Chondrocyte (in vitro differentiated cells): ENCODE results near the gene HINT3. TPM values are rescaled to one million over a fixed set of nuclear protein-coding genes. Genes with fewer than 3 reads are reported as not detected.

ENCODE experiments used
- DNase-seq: peaks from one replicate; pipeline ENCODE4 v3.0.0; 2021; ENCODE audit warnings: mixed read lengths, low spot score
- H3K27ac Mint-ChIP-seq: one replicate; pipeline ENCODE4 v1.8.0; 2021; ENCODE audit warnings: mild to moderate bottlenecking, moderate library complexity, mixed read lengths; ENCODE audit not compliant: unreplicated experiment
- H3K27me3 Mint-ChIP-seq: 2 replicates; pipeline ENCODE4 v1.8.0; 2021; ENCODE audit warnings: low read depth, mixed read lengths
- H3K36me3 Mint-ChIP-seq: 2 replicates; pipeline ENCODE4 v1.8.0; 2021; ENCODE audit warnings: low read depth, mixed read lengths
- H3K4me1 Mint-ChIP-seq: 2 replicates; pipeline ENCODE4 v1.8.0; 2021; ENCODE audit warnings: low read depth, mild to moderate bottlenecking, mixed read lengths
- H3K4me3 Mint-ChIP-seq: one replicate; pipeline ENCODE4 v1.8.0; 2021; ENCODE audit warnings: mild to moderate bottlenecking, moderate library complexity, mixed read lengths; ENCODE audit not compliant: unreplicated experiment
- H3K9me3 Mint-ChIP-seq: 2 replicates; pipeline ENCODE4 v1.8.0; 2021; ENCODE audit warnings: low read depth, mixed read lengths
- total RNA-seq: library from RNA; stranded (reverse); gene quantifications from 3 replicates; pipeline ENCODE4 v1.2.1, GENCODE V29; 2021
- TF ChIP-seq, protein P1 (sequence below): fragments of 200-600 bp; sonication (generic); IDR thresholded peaks from 2 replicates; pipeline ENCODE4 v1.5.0; 2021; ENCODE audit warnings: antibody characterized with exemption, mild to moderate bottlenecking, moderate library complexity

HINT3 gene
- total RNA-seq, 1 donor from 2014 or later = 19.7 TPM

DNA sequence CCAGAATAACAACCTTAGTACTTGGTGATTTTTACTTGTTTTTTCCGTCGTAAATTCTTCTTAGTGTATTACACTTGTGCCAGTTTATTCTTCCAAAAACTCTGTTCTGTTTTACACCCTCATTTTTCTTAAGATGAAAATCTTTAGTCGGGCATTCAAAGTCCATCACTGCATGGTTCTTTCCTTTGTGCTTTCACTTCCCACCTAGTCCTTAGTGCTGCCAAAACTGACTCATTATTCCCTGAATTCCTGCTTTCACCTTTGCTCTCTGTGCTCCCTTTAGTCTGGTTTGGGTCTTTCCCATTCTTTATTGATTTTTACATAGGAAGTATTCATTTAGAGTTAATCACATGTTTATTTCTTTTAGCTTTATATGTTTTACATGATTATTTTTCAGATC, 33.1 kb downstream of the HINT3 start:
- Mint-ChIP-seq H3K27ac (peak overlapping the region; percentile 23), H3K4me1 (peaks cover 12% of the 10 kb centered on the region), H3K36me3 (no peaks in the 10 kb centered on the region), H3K27me3 (no peaks in the 10 kb centered on the region), H3K9me3 (no peaks in the 10 kb centered on the region), H3K4me3 (no peak overlapping the region)
- TF ChIP-seq, protein P1, sequence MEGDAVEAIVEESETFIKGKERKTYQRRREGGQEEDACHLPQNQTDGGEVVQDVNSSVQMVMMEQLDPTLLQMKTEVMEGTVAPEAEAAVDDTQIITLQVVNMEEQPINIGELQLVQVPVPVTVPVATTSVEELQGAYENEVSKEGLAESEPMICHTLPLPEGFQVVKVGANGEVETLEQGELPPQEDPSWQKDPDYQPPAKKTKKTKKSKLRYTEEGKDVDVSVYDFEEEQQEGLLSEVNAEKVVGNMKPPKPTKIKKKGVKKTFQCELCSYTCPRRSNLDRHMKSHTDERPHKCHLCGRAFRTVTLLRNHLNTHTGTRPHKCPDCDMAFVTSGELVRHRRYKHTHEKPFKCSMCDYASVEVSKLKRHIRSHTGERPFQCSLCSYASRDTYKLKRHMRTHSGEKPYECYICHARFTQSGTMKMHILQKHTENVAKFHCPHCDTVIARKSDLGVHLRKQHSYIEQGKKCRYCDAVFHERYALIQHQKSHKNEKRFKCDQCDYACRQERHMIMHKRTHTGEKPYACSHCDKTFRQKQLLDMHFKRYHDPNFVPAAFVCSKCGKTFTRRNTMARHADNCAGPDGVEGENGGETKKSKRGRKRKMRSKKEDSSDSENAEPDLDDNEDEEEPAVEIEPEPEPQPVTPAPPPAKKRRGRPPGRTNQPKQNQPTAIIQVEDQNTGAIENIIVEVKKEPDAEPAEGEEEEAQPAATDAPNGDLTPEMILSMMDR = no peak
- no peak for DNase-seq

DNA sequence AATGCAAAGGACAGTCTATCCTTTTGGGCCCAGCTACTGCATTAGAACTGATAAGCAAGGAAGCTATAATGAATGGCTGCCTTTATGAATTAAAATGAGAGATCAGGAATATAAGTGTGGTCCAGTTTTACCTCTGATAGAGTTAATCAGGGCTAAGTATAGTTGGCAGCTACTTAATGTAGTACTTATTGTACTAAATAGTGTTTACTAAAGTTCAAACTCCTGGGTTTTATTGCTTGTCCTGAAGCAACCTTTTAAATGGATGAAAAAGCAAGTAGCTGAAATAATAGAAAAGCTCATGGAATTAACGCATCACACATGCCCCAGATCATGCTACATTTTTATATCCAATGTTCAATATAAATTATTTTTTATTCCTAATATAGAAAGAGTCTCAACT, 35.1 kb downstream of the HINT3 start:
- Mint-ChIP-seq H3K4me3 (no peak overlapping the region), H3K27ac (no peak overlapping the region), H3K9me3 (no peaks in the 10 kb centered on the region), H3K4me1 (peaks cover 14% of the 10 kb centered on the region), H3K27me3 (no peaks in the 10 kb centered on the region), H3K36me3 (no peaks in the 10 kb centered on the region)
- DNase-seq = no peak
- TF ChIP-seq, protein P1 = no peak

DNA sequence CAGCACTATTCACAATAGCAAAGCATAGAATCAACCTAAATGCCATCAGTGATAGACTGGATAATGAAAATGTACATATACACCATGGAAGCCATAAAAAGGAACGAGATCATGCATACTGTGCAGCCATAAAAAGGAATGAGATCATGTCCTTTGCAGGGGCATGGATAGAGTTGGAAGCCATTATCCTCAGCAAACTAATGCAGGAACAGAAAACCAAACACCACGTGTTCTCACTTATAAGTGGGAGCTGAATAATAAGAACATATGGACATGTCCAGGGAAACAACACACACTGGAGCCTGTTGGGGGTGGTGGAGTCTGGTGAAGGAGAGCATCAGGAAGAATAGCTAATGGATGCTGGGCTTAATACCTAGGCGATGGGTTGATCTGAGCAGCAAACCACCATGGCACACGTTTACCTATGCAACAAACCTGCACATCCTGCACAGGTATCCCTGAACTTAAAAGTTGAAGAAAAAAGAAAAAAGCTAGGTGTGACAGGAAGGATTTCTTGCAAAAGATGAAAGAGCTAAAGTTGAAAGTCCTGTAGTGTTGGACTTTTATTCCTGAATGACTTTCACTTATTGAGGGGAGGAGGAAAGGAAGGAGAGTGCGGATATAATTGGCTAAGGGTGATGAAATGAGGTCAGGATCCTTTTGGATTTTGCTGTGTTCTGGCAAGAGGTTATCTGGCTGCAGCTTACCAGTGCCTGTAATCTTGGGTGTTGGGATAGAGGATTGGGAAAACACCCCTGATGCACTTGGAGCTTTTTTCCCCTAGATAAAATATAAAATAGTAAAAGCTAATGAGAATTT, 38.3 kb downstream of the HINT3 start:
- peaks cover 6% of the 10 kb centered on the region for H3K4me1 Mint-ChIP-seq
- H3K36me3 Mint-ChIP-seq = peaks cover 5% of the 10 kb centered on the region
- no peak overlapping the region for H3K27ac Mint-ChIP-seq
- TF ChIP-seq, protein P1 = no peak
- no peak for DNase-seq
- H3K4me3 Mint-ChIP-seq = no peak overlapping the region
- H3K9me3 Mint-ChIP-seq = no peaks in the 10 kb centered on the region
- H3K27me3 Mint-ChIP-seq = no peaks in the 10 kb centered on the region

DNA sequence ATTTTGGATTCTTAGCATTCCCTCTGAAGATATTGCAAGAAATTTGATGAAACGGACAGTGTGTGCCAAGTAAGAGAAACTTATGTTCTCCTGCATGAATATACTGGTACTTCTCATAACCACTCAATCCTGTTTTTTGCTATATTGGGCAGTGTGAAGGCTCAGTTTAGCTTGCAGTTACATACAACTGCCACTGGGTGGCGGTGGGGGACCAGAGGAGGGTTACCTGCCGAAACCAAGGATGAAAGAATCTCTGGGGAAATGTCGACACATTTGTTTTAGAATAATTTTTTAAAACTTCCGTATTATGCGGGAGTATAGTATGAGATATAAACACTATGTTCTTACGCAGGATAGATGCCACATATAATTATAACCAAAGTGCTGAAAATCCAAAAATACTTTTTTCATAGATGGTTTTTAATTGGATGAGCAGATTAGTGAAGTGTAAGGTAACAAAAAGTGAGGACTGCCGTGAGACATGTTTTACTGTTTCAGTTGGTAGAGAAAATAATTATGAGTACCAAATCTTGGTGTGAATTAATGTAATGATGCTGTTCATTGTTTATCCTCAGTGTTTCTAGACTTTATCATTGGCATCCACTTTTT, 39.5 kb downstream of the HINT3 start:
- Mint-ChIP-seq H3K4me1 (peaks cover 6% of the 10 kb centered on the region), H3K9me3 (no peaks in the 10 kb centered on the region), H3K36me3 (peaks cover 6% of the 10 kb centered on the region), H3K4me3 (no peak overlapping the region), H3K27me3 (no peaks in the 10 kb centered on the region), H3K27ac (no peak overlapping the region)
- TF ChIP-seq, protein P1 = peak; percentile 98
- no peak for DNase-seq

DNA sequence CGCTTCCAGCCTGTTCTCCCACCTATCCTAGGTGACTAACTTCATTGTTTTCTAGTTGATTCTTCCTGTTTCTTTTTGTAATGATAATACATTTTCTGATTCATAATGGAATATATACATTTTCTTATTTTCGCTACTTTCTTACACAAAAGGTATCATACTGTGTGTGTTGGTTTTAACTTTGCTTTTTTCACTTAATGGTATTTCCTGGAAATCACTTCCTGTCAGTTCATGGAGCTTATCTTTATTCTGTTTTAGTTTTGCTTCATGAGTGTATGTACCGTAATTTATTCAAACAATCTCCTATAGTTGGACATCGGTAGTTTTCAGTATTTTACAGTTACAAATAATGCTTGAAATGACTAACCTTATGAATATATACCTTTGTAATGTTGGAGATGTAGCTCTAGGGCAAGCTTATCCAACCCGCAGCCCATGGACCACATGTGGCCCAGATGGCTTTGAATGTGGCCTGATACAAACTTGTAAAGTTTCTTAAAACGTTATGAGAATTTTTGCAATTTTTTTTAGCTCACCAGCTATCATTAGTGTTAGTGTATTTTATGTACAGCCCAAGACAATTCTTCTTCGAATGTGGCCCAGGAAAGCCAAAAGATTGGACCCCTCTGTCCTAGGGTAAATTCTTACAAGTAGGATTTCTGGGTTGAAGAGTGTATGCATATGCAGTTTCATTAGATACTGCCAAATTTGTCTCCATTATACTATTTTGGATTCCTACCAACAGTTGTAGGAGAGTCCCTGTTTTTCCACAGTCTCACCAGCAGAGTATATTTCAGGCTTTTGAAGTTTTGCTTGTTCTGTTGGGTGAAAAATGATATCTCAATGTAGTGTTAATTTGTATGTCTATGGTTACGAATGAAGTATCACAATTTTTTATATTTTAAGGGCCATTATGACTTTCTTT, 46.4 kb downstream of the HINT3 start:
- no peak overlapping the region for H3K27ac Mint-ChIP-seq
- DNase-seq = no peak
- peaks cover 9% of the 10 kb centered on the region for H3K4me1 Mint-ChIP-seq
- no peak overlapping the region for H3K4me3 Mint-ChIP-seq
- TF ChIP-seq, protein P1 = no peak
- no peaks in the 10 kb centered on the region for H3K27me3 Mint-ChIP-seq
- no peaks in the 10 kb centered on the region for H3K9me3 Mint-ChIP-seq
- H3K36me3 Mint-ChIP-seq = peaks cover 16% of the 10 kb centered on the region
